Subcutaneous abdominal adipose tissue (tissue), 5 donors: Measurements from ENCODE around the gene LRRFIP2.
"Not testable (repeated sequence)": the region's sequence is repeated elsewhere in the genome, so short reads cannot be mapped to it uniquely, and the experiment has no call there.

Experiments used
- H3K27ac ChIP-seq: one replicate; pipeline ENCODE4 v1.7.0; 2013; ENCODE audit warnings: low read depth, mild to moderate bottlenecking, inconsistent platforms, low read length, moderate library complexity
- H3K27me3 ChIP-seq, 5 donors: one replicate each; pipeline ENCODE4 v1.7.0; 2013; ENCODE audit warnings: low read length in 5 of 5, inconsistent platforms in 1 of 5; ENCODE audit not compliant: control insufficient read depth in 5 of 5, insufficient read depth in 4 of 5
- H3K36me3 ChIP-seq, 5 donors: one replicate each; pipeline ENCODE4 v1.7.0; 2013; ENCODE audit warnings: low read length in 5 of 5; ENCODE audit not compliant: control insufficient read depth in 5 of 5, insufficient read depth in 5 of 5
- H3K4me1 ChIP-seq, 5 donors: one replicate each; pipeline ENCODE4 v1.7.0; 2013; ENCODE audit warnings: low read length in 5 of 5, mild to moderate bottlenecking in 3 of 5, moderate library complexity in 1 of 5; ENCODE audit not compliant: control insufficient read depth in 5 of 5, insufficient read depth in 5 of 5
- H3K4me3 ChIP-seq, 5 donors: one replicate each; pipeline ENCODE4 v1.7.0; 2013; ENCODE audit warnings: low read length in 5 of 5, low read depth in 1 of 5
- H3K9ac ChIP-seq, 5 donors: one replicate each; pipeline ENCODE4 v1.7.0; 2013; ENCODE audit warnings: low read length in 5 of 5, mild to moderate bottlenecking in 4 of 5, moderate library complexity in 3 of 5
- H3K9me3 ChIP-seq, 5 donors: one replicate each; pipeline ENCODE4 v1.7.0; 2013; ENCODE audit warnings: low read length in 5 of 5; ENCODE audit not compliant: control insufficient read depth in 5 of 5
- donor health status: healthy.
- donor health status: healthy.
- donor health status: healthy.
- donor health status: healthy.
- donor health status: healthy.

The LRRFIP2 gene, protein sequence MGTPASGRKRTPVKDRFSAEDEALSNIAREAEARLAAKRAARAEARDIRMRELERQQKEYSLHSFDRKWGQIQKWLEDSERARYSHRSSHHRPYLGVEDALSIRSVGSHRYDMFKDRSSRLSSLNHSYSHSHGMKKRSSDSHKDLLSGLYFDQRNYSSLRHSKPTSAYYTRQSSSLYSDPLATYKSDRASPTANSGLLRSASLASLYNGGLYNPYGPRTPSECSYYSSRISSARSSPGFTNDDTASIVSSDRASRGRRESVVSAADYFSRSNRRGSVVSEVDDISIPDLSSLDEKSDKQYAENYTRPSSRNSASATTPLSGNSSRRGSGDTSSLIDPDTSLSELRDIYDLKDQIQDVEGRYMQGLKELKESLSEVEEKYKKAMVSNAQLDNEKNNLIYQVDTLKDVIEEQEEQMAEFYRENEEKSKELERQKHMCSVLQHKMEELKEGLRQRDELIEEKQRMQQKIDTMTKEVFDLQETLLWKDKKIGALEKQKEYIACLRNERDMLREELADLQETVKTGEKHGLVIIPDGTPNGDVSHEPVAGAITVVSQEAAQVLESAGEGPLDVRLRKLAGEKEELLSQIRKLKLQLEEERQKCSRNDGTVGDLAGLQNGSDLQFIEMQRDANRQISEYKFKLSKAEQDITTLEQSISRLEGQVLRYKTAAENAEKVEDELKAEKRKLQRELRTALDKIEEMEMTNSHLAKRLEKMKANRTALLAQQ

DNA sequence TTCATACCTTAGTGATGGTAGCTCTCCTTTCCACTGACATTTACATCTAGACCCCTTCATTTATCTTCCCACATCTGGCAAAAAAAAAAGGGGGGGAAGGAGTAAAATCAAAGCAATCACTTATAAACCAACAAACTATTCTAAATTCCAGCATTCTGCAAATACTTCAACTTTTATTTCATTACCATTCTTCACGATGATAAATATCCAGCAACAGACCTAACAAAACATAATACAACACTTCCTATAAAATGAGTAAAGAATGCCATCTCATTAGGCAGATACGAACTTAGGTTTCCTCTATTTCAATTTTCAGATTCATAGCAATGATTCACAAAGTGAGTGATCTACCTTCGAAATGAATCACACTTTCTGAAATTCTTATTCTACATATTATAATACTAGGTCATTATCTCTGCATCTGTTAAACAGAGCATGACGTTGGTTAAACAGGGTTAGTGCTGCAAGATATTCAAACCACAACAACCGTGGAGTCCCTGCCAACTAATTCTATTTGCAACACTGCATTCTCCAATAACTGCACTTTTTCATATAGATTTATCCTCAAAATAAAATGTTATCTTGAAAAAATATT is at the start of gene LRRFIP2:
LRRFIP2 (minus strand) TSS at position 51 of the 595 bp plus-strand sequence. CDS start 25,599 bp downstream, outside the sequence.
- no peaks in the 10 kb centered on the region for H3K27me3 ChIP-seq
- peak within 1 kb of the TSS; percentile 70 to 98 (median 93) for H3K4me3 ChIP-seq
- peaks cover 4 to 12% (median 6%) of the 10 kb centered on the region in 5 donors for H3K36me3 ChIP-seq
- H3K9me3 ChIP-seq = no peaks in the 10 kb centered on the region
- peak within 1 kb of the TSS; percentile 93 for H3K27ac ChIP-seq
- H3K4me1 ChIP-seq = peaks cover 0 to 38% (median 32%) of the 10 kb centered on the region in 5 donors
- peak within 1 kb of the TSS; percentile 79 to 98 (median 92) for H3K9ac ChIP-seq

- no peak overlapping the region for H3K27ac ChIP-seq
- no peaks in the 10 kb centered on the region for H3K4me1 ChIP-seq
- H3K4me3 ChIP-seq = no peak overlapping the region
- no peaks in the 10 kb centered on the region for H3K36me3 ChIP-seq
- H3K9me3 ChIP-seq = no peaks in the 10 kb centered on the region
- H3K9ac ChIP-seq = no peak overlapping the region
- H3K27me3 ChIP-seq = peaks cover 0 to 2% (median 0%) of the 10 kb centered on the region in 5 donors
Measured at GRCh38 chr3:37223576-37223975, 49.2 kb upstream of the LRRFIP2 start.

- Histone ChIP-seq H3K4me3 (no peak overlapping the region), H3K9me3 (no peaks in the 10 kb centered on the region), H3K27me3 (peaks cover 0 to 2% (median 0%) of the 10 kb centered on the region in 5 donors), H3K27ac (no peak overlapping the region), H3K9ac (no peak overlapping the region), H3K4me1 (peaks cover 0 to 3% (median 2%) of the 10 kb centered on the region in 5 donors), H3K36me3 (no peaks in the 10 kb centered on the region)
Measured at GRCh38 chr3:37223141-37223558, 48.8 kb upstream of the LRRFIP2 start.

GRCh38 chr3:37222542-37222941 is 48.2 kb upstream of the LRRFIP2 start:
- H3K9me3 ChIP-seq, H3K27ac ChIP-seq, H3K9ac ChIP-seq, H3K27me3 ChIP-seq, H3K4me1 ChIP-seq, H3K36me3 ChIP-seq, H3K4me3 ChIP-seq: not testable (repeated sequence)

GRCh38 chr3:37221407-37221806 is 47.0 kb upstream of the LRRFIP2 start:
- Histone ChIP-seq H3K4me3 (no peak overlapping the region), H3K27ac (no peak overlapping the region), H3K4me1 (peaks cover 0 to 5% (median 4%) of the 10 kb centered on the region in 5 donors), H3K9me3 (no peaks in the 10 kb centered on the region), H3K9ac (no peak overlapping the region), H3K36me3 (no peaks in the 10 kb centered on the region), H3K27me3 (peaks cover 0 to 2% (median 0%) of the 10 kb centered on the region in 5 donors)

DNA sequence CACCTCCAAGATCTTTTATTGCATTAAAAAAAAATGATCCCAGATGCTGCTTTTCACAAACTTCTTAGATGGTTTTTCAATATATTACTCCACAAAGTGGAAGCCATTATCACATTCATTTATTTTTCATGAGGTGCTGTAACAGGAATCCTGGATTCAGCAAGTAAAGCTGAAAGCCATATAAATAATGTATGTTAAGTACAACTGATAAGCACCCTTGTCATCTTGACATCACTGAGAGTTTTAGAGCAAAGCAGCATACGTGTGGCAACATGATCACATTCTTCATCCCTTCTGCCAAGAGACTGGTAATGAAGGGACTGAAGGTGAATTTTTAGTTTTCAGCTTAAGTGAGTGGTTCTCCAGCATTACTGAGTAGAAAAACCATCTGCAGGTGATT is 44.9 kb upstream of the LRRFIP2 start:
- H3K36me3 ChIP-seq = no peaks in the 10 kb centered on the region
- no peak overlapping the region for H3K4me3 ChIP-seq
- H3K9me3 ChIP-seq = no peaks in the 10 kb centered on the region
- H3K27ac ChIP-seq = no peak overlapping the region
- peaks cover 0 to 5% (median 4%) of the 10 kb centered on the region in 5 donors for H3K4me1 ChIP-seq
- H3K27me3 ChIP-seq = no peaks in the 10 kb centered on the region
- H3K9ac ChIP-seq = no peak overlapping the region

- no peaks in the 10 kb centered on the region for H3K27me3 ChIP-seq
- H3K4me3 ChIP-seq = no peak overlapping the region
- no peak overlapping the region for H3K9ac ChIP-seq
- no peaks in the 10 kb centered on the region for H3K9me3 ChIP-seq
- H3K27ac ChIP-seq = no peak overlapping the region
- peaks cover 0 to 6% (median 4%) of the 10 kb centered on the region in 5 donors for H3K4me1 ChIP-seq
- H3K36me3 ChIP-seq = no peaks in the 10 kb centered on the region
Measured at GRCh38 chr3:37218206-37218605, 43.8 kb upstream of the LRRFIP2 start.

DNA sequence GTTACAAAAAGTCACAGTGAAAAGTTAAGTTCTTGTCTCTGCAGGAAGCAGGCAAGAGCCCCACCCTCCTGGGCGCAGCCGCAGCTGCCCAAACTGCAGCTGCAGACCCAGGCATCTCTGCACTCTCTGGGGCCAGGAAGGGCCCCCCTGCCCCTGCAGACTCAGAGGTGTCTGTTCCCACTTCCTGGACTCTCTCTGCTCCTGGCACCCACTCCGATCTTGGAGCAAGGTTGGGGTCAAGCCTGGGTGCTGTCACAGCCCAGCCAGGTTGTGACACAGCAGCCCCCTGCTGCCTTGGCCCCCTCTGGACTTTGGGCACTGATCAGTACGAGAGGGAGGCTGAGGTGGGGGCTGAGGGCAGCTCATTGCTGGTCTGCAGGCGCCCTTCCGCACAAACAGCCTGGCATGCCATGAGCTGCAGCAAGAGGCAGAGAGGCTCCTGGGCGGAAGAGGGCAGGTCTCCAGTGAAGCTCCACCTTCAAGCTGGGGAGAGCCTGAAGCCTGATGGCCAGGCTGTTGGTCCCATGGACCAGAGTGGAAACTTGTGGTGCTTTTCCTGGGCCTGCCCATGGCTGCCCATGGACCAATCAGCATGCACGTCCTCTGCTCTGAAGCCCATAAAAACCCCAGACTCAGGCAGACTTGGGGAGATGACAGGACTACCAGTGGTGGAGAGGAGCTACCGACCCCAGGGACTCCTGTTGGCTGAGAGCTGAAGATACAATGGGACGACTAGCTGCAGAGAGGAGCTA is 42.9 kb upstream of the LRRFIP2 start:
- Histone ChIP-seq H3K9ac (no peak overlapping the region), H3K36me3 (no peaks in the 10 kb centered on the region), H3K27me3 (no peaks in the 10 kb centered on the region), H3K4me3 (no peak overlapping the region), H3K27ac (no peak overlapping the region), H3K4me1 (peaks cover 0 to 8% (median 4%) of the 10 kb centered on the region in 5 donors), H3K9me3 (no peaks in the 10 kb centered on the region)

DNA sequence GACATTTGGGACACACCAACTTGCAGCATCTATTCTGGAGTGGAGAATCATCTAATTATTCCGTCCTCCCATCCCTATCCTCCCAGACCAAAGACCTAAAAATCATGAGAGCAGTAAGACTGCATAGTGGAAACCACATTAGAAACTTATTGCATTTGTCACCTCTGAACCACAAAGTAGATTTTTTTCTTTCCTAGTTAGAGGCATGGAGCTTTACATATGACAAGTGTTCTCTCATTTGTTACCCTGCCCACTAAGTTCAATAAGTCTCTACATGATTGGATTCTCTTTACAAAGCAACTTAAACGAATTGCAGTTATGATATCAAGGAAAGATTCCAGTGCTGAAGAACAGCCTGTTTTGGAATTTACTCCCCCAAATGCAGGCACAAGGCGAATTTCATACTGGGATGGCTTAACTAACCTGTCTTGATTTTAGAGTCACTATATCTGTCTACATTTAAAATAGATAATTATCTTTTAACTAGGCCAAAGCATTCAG is 42.3 kb upstream of the LRRFIP2 start:
- Histone ChIP-seq H3K9ac (no peak overlapping the region), H3K36me3 (no peaks in the 10 kb centered on the region), H3K9me3 (peaks cover 0 to 4% (median 2%) of the 10 kb centered on the region in 5 donors), H3K4me1 (peaks cover 0 to 8% (median 4%) of the 10 kb centered on the region in 5 donors), H3K27ac (no peak overlapping the region), H3K27me3 (no peaks in the 10 kb centered on the region), H3K4me3 (no peak overlapping the region)
